Fibroblast of villous mesenchyme (primary cell): ENCODE data around the gene PLXNA4. TPM values are rescaled to one million over a fixed set of nuclear protein-coding genes. Genes with fewer than 3 reads are reported as not detected.

Experiments used
- DNase-seq: peaks from one replicate; pipeline ENCODE4 v3.0.0-alpha.2; 2010; ENCODE audit warnings: low read depth
- H3K4me3 ChIP-seq: 2 replicates; pipeline ENCODE4 v1.5.1; 2011; ENCODE audit warnings: low read depth, mild to moderate bottlenecking, low read length
- total RNA-seq: library from RNA; depleted of rRNA; stranded (reverse); fragments of >200 nt; gene quantifications from 2 replicates; pipeline ENCODE4 v1.2.3, GENCODE V29; 2012
- TF ChIP-seq, protein P1 (sequence below): IDR thresholded peaks from 2 replicates; pipeline ENCODE4 v1.5.1; 2012; ENCODE audit warnings: low read depth, mild to moderate bottlenecking, low read length; ENCODE audit not compliant: insufficient read depth

PLXNA4 gene
- total RNA-seq, 1 donor: not detected

DNA sequence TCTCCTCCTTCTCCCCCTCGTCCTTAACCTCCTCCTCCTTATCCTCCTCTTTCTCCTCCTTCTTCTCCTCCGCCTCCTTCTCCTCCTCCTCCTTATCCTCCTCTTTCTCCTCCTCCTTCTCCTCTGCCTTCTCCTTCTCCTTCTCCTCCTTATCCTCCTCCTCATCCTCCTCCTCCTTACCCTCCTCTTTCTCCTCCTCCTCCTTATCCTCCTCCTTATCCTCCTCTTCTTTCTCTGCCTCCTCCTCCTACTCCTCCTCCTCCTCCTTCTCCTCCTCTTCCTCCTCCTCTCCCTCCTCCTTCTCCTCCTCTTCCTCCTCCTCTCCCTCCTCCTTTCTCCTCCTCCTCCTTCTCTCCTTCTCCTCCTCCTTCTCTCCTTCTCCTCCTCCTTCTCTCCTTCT is 14.5 kb downstream of the PLXNA4 start:
- no peak for DNase-seq
- TF ChIP-seq, protein P1, sequence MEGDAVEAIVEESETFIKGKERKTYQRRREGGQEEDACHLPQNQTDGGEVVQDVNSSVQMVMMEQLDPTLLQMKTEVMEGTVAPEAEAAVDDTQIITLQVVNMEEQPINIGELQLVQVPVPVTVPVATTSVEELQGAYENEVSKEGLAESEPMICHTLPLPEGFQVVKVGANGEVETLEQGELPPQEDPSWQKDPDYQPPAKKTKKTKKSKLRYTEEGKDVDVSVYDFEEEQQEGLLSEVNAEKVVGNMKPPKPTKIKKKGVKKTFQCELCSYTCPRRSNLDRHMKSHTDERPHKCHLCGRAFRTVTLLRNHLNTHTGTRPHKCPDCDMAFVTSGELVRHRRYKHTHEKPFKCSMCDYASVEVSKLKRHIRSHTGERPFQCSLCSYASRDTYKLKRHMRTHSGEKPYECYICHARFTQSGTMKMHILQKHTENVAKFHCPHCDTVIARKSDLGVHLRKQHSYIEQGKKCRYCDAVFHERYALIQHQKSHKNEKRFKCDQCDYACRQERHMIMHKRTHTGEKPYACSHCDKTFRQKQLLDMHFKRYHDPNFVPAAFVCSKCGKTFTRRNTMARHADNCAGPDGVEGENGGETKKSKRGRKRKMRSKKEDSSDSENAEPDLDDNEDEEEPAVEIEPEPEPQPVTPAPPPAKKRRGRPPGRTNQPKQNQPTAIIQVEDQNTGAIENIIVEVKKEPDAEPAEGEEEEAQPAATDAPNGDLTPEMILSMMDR: no peak

DNA sequence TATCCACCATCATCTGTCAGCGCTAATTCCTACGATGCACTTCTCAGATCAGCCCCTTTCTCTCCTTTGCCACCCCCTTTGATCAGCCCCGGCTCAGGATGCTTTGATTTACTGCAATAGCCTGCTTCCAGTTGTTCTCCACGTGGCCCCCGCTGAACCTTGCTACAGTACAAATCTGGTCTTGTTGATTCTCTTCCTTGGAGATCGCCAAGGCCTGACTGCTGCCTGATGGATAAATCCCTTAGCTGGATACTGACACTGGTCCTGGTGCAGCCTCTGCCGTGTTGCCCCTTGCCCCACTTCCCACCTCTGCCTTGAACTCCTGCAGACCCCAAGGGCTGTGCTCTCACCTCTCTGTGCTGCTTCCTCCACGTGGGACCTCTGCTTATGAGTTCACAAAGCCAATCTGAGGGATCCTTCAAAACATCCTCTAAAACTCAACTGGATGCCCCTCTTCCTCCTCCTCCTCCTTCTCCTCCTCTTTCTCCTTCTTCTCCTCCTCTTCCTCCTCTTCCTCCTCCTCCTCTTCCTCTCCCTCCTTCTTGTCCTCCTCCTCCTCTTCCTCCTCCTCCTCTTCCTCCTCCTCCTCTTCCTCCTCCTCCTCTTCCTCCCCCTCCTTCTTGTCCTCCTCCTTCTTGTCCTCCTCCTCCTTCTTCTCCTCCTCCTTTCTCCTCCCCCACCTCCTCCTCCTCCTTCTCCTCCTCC is 15.3 kb downstream of the PLXNA4 start:
- H3K4me3 ChIP-seq: no peak overlapping the region
- DNase-seq: no peak
- TF ChIP-seq, protein P1: no peak

More for the DNA sequence above, 14.5 kb downstream of the PLXNA4 start:
- H3K4me3 ChIP-seq: no peak overlapping the region

DNA sequence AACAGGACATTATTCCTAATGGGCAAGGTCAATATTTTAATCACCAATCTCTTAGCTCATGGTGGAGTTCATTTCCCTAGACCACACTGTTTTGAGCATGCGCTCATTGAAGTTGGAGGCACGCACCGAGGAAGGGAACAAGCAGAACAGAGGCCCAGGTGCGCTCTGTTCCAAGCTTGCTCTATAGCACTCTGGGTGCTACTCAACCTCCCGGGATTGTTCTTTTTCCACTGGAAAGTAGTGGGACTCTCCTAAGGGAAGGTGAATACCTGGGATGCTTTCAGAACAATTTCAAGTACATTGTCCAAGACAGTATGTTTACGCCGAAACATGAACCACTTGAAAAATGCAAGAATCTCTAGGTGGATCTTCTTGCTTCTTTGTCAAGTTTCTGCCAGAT is 16.2 kb downstream of the PLXNA4 start:
- no peak for DNase-seq

DNA sequence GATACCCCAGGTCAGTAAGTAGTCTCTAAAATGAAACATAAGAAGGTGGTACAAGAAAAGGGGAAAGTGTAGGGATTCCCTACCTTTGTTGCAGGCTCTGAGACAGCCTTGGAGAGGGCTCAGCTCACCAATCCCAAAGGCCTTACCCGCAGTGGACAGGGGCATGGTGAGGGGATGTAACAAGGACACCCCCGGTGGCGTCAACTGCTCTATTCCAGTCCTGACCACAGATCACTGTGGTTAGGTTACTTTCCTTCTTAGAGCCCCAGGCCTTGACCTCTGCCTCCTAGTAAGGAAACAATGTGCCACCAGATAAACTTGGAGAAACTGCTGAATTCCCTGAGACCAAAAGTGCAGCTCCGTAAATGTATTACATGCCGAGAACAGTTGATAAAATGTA is 17.5 kb downstream of the PLXNA4 start:
- no peak overlapping the region for H3K4me3 ChIP-seq
- no peak for DNase-seq
- TF ChIP-seq, protein P1: no peak

More for the DNA sequence above, 16.2 kb downstream of the PLXNA4 start:
- H3K4me3 ChIP-seq: no peak overlapping the region
- TF ChIP-seq, protein P1: no peak

DNA sequence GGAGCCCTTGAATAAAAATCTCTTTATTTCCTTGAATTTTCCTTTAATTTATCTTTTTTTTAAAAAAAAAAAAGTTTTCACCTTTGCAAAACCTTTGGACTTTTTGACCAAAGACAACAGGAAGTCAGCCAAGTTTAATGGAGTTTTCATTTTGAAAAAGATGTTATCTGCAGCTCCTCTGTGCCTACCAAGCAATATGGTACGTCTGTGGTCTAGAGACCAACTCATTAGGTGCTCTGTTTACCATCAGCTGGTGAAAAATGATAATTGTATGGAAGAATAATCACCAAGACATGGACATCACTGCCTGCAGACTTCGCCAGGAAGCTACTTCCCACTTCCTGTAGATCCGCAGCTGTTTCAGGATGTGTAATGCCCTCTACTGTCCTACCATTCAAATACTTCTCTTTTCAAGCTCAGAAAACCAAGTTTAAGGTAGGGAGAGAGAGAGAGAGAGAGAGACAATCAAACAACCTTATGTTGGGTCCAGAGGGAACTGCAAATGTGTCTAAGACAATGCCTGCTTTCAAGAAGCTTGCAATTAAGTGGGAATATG is 18.7 kb downstream of the PLXNA4 start:
- DNase-seq: no peak
- TF ChIP-seq, protein P1: no peak
- H3K4me3 ChIP-seq: no peak overlapping the region

DNA sequence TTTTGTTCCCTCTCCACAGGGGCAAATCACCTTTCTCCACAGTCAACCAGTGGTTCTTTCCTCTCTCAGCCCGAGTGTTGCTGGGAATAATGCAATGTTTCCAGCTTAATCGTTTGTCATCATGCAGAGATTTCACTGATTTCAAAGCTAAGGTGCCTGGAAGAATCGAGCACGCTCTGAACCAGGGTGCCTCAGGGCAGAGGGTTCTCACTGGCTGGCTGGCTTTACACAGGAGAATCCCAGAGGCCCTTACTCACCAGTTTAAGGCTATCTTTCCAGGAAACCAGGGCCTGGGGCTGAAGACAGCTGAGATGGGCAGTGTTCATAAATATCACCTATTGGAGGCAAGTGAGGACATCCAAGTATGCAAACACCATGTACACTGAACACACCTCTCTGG is 21.8 kb downstream of the PLXNA4 start:
- DNase-seq: no peak
- H3K4me3 ChIP-seq: no peak overlapping the region
- TF ChIP-seq, protein P1: no peak
